IPS-20b (cell line): Measurements from ENCODE around the gene LRGUK.

Source experiments
- H3K27ac ChIP-seq: one replicate; pipeline ENCODE4 v1.5.1; 2013; ENCODE audit warnings: low read length
- H3K27me3 ChIP-seq: 2 replicates; pipeline ENCODE4 v1.6.1; 2013; ENCODE audit warnings: mild to moderate bottlenecking, low read length, inconsistent platforms; ENCODE audit not compliant: insufficient read depth
- H3K36me3 ChIP-seq: 2 replicates; pipeline ENCODE4 v1.6.1; 2013; ENCODE audit warnings: low read depth, mild to moderate bottlenecking, inconsistent platforms, low read length, moderate library complexity; ENCODE audit not compliant: insufficient read depth
- H3K4me1 ChIP-seq: 2 replicates; pipeline ENCODE4 v1.6.1; 2013; ENCODE audit warnings: mild to moderate bottlenecking, control low read depth, inconsistent platforms, low read length, moderate library complexity; ENCODE audit not compliant: insufficient read depth
- H3K4me3 ChIP-seq: 2 replicates; pipeline ENCODE4 v1.5.1; 2013; ENCODE audit warnings: mild to moderate bottlenecking, low read length, inconsistent platforms
- H3K9ac ChIP-seq: 2 replicates; pipeline ENCODE4 v1.6.1; 2013; ENCODE audit warnings: low read depth, mild to moderate bottlenecking, inconsistent platforms, low read length, moderate library complexity
- H3K9me3 ChIP-seq: 2 replicates; pipeline ENCODE4 v1.6.1; 2013; ENCODE audit warnings: mild to moderate bottlenecking, low read depth, low read length, inconsistent platforms; ENCODE audit not compliant: insufficient read depth

LRGUK gene

DNA sequence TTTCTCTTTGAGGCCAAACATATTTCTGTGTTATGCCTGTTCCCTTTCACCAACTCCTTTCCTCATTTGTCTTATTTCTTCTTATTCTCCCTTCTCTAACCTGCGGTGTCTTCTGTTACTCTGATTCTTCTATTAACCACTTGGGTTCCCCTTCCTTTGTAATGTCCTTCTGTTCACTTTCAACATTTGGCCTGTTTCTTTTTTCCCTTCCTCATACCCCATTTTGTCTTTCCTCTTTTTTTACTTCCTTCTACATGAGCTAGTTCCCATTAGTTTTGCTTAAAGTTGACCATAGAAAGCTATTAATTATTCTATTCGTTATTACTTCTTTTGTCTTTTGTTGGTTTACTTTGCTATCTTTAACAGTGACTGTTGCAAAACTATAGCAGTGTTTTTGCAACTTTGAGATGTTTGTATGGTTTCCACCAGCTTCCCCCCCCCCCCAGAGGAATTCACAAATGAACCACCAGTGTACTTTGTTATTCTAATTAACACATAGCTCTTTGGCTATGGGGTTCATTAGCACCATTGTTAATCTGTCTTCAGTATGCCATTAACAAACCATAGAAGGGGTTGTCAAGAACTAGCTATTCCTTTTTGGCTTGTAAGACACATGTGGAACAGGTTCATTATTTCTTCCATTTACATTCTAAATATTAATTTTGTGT is 2.9 kb downstream of the LRGUK start:
- H3K9me3 ChIP-seq = no peaks in the 10 kb centered on the region
- H3K4me3 ChIP-seq = peak overlapping the region; percentile 50
- peaks cover 41% of the 10 kb centered on the region for H3K4me1 ChIP-seq
- peak overlapping the region; percentile 79 for H3K27ac ChIP-seq
- H3K36me3 ChIP-seq = no peaks in the 10 kb centered on the region
- 0 out of 2 replicates have a peak, but pooled peaks cover 9% of the 10 kb centered on the region for H3K27me3 ChIP-seq
- peak overlapping the region; percentile 59; the same call in 1 of the 2 replicates for H3K9ac ChIP-seq

GRCh38 chr7:134134004-134134403 is 6.9 kb downstream of the LRGUK start:
- H3K36me3 ChIP-seq = peaks cover 7% of the 10 kb centered on the region; the same call in 1 of the 2 replicates
- H3K9me3 ChIP-seq = no peaks in the 10 kb centered on the region
- H3K4me1 ChIP-seq = peaks cover 33% of the 10 kb centered on the region
- H3K9ac ChIP-seq = no peak overlapping the region
- no peaks in the 10 kb centered on the region for H3K27me3 ChIP-seq
- H3K27ac ChIP-seq = no peak overlapping the region
- no peak overlapping the region for H3K4me3 ChIP-seq

DNA sequence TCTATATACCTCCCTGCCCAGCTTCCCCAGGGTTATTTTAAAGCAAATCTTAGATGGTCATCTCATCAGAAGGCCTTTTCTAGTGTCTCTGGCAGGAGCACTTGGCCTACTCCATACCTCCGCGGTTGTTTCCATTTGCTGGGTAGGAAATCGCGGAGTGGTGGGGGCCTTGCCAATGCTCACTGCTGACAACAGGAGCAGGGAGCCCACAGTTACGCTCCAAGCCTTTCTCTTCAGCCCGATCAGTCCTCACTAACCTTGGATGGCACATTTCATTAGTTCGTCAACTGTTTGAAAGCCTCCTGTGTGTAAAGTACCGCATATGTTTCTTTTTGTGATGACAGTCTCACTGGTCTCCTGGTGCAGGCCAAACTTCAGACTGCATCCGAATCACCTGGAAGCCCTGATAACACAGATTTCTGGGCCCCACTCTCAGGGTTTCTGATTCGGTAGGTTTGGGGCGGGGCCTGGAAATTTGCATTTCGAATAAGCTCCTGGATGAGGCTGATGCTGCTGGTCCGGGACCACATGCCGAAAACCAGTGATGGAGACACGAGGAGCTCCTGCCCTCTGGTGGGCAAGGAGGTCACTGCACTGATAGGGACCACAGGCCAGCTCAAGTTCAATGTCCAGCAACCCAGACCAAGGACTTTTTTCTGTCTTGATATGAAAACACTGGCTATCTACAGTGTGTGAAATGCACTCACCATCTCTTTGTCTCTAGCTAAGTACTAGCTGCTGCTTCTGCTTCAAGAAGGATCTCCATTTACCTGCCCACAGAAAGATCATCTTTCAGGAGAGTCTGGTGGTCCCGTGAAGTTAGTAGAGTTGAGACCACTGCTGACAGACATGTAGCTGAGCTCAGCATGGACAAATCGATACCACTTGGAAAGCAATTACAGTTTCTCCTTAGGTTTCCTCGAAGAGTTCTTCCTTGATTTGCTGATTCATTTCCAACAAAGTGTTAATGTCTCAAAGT is 14.0 kb downstream of the LRGUK start:
- Histone ChIP-seq H3K27me3 (no peaks in the 10 kb centered on the region), H3K4me1 (peaks cover 19% of the 10 kb centered on the region; the same call in 1 of the 2 replicates), H3K4me3 (peak overlapping the region; percentile 17; the same call in 1 of the 2 replicates), H3K9me3 (no peaks in the 10 kb centered on the region), H3K36me3 (peaks cover 7% of the 10 kb centered on the region; the same call in 1 of the 2 replicates), H3K9ac (peak overlapping the region; percentile 18; the same call in 1 of the 2 replicates), H3K27ac (no peak overlapping the region)

GRCh38 chr7:134141868-134142264 is 14.7 kb downstream of the LRGUK start:
- no peaks in the 10 kb centered on the region for H3K9me3 ChIP-seq
- no peak overlapping the region for H3K9ac ChIP-seq
- H3K27ac ChIP-seq = no peak overlapping the region

GRCh38 chr7:134153493-134154136 is 26.5 kb downstream of the LRGUK start:
- Histone ChIP-seq H3K27me3 (no peaks in the 10 kb centered on the region), H3K9ac (no peak overlapping the region), H3K36me3 (no peaks in the 10 kb centered on the region), H3K9me3 (no peaks in the 10 kb centered on the region), H3K27ac (no peak overlapping the region), H3K4me3 (no peak overlapping the region), H3K4me1 (peaks cover 26% of the 10 kb centered on the region)

More at GRCh38 chr7:134141868-134142264, 14.7 kb downstream of the LRGUK start:
- peaks cover 19% of the 10 kb centered on the region; the same call in 1 of the 2 replicates for H3K4me1 ChIP-seq
- no peaks in the 10 kb centered on the region for H3K27me3 ChIP-seq
- H3K36me3 ChIP-seq = peaks cover 7% of the 10 kb centered on the region; the same call in 1 of the 2 replicates
- no peak overlapping the region for H3K4me3 ChIP-seq

GRCh38 chr7:134154581-134155130 is 27.5 kb downstream of the LRGUK start:
- no peaks in the 10 kb centered on the region for H3K27me3 ChIP-seq
- no peak overlapping the region for H3K27ac ChIP-seq
- no peak overlapping the region for H3K4me3 ChIP-seq
- H3K9ac ChIP-seq = no peak overlapping the region
- H3K36me3 ChIP-seq = no peaks in the 10 kb centered on the region
- no peaks in the 10 kb centered on the region for H3K9me3 ChIP-seq
- H3K4me1 ChIP-seq = peaks cover 26% of the 10 kb centered on the region

GRCh38 chr7:134155206-134155605 is 28.1 kb downstream of the LRGUK start:
- Histone ChIP-seq H3K27ac (no peak overlapping the region), H3K4me3 (no peak overlapping the region), H3K27me3 (no peaks in the 10 kb centered on the region), H3K4me1 (peaks cover 26% of the 10 kb centered on the region), H3K9ac (no peak overlapping the region), H3K36me3 (no peaks in the 10 kb centered on the region), H3K9me3 (no peaks in the 10 kb centered on the region)

DNA sequence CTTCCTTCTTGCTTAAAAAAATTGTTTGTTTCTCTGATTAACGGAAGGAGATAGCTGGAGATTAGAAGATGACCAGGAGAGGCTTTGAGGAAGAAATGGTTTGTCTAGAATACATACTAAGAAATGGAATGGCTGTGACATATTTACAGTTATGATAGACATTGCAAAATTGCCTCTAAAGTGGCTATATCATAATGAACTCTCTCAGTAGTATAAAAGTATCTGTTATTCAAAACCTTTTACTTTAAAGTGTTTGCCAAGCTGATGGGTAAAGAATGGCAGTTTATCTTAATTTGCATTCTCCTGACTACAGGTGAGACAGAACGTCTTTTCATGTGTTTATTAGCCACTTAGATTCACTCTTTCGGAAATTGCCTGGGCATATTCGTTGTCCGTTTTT is 28.7 kb downstream of the LRGUK start:
- Histone ChIP-seq H3K27ac (no peak overlapping the region), H3K9me3 (no peaks in the 10 kb centered on the region), H3K36me3 (no peaks in the 10 kb centered on the region), H3K9ac (no peak overlapping the region), H3K4me3 (no peak overlapping the region), H3K4me1 (peaks cover 26% of the 10 kb centered on the region), H3K27me3 (no peaks in the 10 kb centered on the region)

DNA sequence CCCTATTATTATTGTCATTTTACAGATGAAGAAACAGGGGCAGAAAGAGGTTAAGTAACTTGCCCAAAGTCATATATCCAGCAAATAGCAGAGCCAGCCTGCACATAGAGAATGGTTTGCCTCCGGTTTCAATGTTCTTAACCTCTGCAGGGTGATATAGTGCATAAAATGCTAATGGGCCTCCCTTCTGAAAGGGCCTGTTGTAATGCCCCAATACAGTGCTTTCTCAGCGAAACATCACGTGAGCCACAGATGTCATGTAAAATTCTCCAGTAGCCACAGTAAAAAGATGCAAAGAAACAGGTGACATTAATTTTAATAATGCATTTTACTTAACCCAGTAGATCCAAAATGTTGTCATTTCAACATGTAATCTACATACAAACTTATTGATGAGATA is 38.1 kb downstream of the LRGUK start:
- no peak overlapping the region for H3K27ac ChIP-seq
- H3K4me1 ChIP-seq = no peaks in the 10 kb centered on the region
- H3K4me3 ChIP-seq = no peak overlapping the region
- no peaks in the 10 kb centered on the region for H3K27me3 ChIP-seq
- no peaks in the 10 kb centered on the region for H3K36me3 ChIP-seq
- H3K9me3 ChIP-seq = no peaks in the 10 kb centered on the region
- H3K9ac ChIP-seq = no peak overlapping the region

DNA sequence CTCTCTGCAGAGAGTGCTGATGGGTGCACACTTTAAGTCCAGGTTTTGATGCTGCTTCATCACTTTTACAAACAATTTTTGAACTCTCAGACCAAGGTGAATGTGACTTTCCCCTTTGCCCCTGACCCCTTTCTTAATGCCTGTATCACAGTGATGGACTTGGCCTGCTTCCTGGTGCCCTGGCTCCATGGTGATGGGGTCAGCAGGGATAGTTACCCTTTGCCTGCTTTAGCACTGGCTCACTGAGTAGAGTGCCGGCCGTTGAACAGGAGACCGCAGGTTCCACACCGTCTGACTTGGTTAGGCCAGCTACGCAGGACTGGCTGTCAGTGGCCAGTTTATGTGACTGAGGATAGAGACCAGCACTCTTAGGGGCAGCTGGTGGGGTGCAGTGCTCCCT is 40.1 kb downstream of the LRGUK start:
- Histone ChIP-seq H3K27ac (no peak overlapping the region), H3K9me3 (no peaks in the 10 kb centered on the region), H3K27me3 (no peaks in the 10 kb centered on the region), H3K36me3 (no peaks in the 10 kb centered on the region), H3K9ac (no peak overlapping the region), H3K4me3 (no peak overlapping the region), H3K4me1 (no peaks in the 10 kb centered on the region)

GRCh38 chr7:134167841-134168240 is 40.7 kb downstream of the LRGUK start:
- Histone ChIP-seq H3K4me3 (no peak overlapping the region), H3K9ac (no peak overlapping the region), H3K36me3 (no peaks in the 10 kb centered on the region), H3K27me3 (no peaks in the 10 kb centered on the region), H3K27ac (no peak overlapping the region), H3K4me1 (no peaks in the 10 kb centered on the region), H3K9me3 (no peaks in the 10 kb centered on the region)
